Ovary (tissue), 9 donors: ENCODE data around the gene AP2A2. TPM values are rescaled to one million over a fixed set of nuclear protein-coding genes. Genes with fewer than 3 reads are reported as not detected.

Experiments used
- DNase-seq, 5 donors: peaks; one replicate each; pipeline ENCODE4 v3.0.0-alpha.2; 2019 to 2020
- H3K27ac ChIP-seq, 2 donors: fragments of 200-600 bp; one replicate each; pipeline versions ENCODE4 v1.5.1 to v1.8.0; 2019 to 2022
- H3K27me3 ChIP-seq: fragments of 200-600 bp; one replicate; pipeline ENCODE4 v1.8.0; 2022
- H3K36me3 ChIP-seq: fragments of 200-600 bp; sonication (generic); one replicate; pipeline ENCODE4 v1.5.1; 2019
- H3K4me1 ChIP-seq: one replicate; pipeline ENCODE4 v1.8.1; 2013; ENCODE audit warnings: mild to moderate bottlenecking, moderate library complexity; ENCODE audit not compliant: insufficient read depth
- H3K4me3 ChIP-seq: fragments of 200-600 bp; sonication (generic); one replicate; pipeline ENCODE4 v1.5.1; 2017
- H3K9me3 ChIP-seq, 2 donors: fragments of 200-600 bp in 1 of 2; sonication (generic) in 1 of 2; one replicate each; pipeline versions ENCODE4 v1.5.1 to v1.8.1; 2013 to 2019; ENCODE audit warnings: mild to moderate bottlenecking in 1 of 2, moderate library complexity in 1 of 2
- CTCF ChIP-seq, 3 donors: fragments of 450-650 bp in 2 of 3; fragments of 200-600 bp in 1 of 3; IDR thresholded peaks; one replicate each; pipeline versions ENCODE4 v1.5.1 to v1.8.0; 2016 to 2022; ENCODE audit warnings: antibody characterized with exemption in 3 of 3, mild to moderate bottlenecking in 1 of 3
- EP300 ChIP-seq: sonication (generic); formaldehyde crosslinking; IDR thresholded peaks from one replicate; pipeline ENCODE4 v1.6.1; 2017; ENCODE audit warnings: antibody characterized with exemption
- POLR2A ChIP-seq: fragments of 450-650 bp; IDR thresholded peaks from one replicate; pipeline ENCODE4 v1.6.1; 2017; ENCODE audit warnings: antibody characterized with exemption, mild to moderate bottlenecking, moderate library complexity
- WGBS, 3 donors: extraction: QIAGEN DNeasy Blood & Tissue Kit in 1 of 3; methylation state at CpG; one replicate each; pipeline versions ENCODE4 v1.1.5 to v1.1.7; 2013 to 2017; 5-methylcytosine and 5-hydroxymethylcytosine counted together
- intact Hi-C, 4 donors: fragments of 100-400 bp; cut with DNase I; formaldehyde crosslinking; loops; one replicate each; pipeline versions ENCODE4 v1.11.0 to v1.15.1; 2022 to 2023
- polyA plus RNA-seq, 2 donors: library from polyadenylated mRNA; stranded (reverse); fragments of 200-250 nt in 1 of 2; fragments of 350-450 nt in 1 of 2; fragmentation: Illumina TruSeq in 1 of 2; extraction: RNeasy Lipid Tissue Mini Kit (QIAGEN cat#74804) in 1 of 2; gene quantifications; one replicate each; pipeline ENCODE4 v1.2.3, GENCODE V29; 2013 to 2014
- total RNA-seq, 7 donors: library from RNA; depleted of rRNA in 2 of 7; stranded (reverse); fragments of >200 nt in 2 of 7; fragmentation: NEBNext Ultra II Directional in 3 of 7; extraction: Animal tissue kit (Norgen Biotek cat#: 25700) in 3 of 7; gene quantifications; one replicate each; pipeline versions ENCODE4 v1.1.0 to v1.2.4, GENCODE V29; 2016 to 2023
- donor health status: DM: no; HTN: no; CAD: no; lungs with moderate emphysema.
- donor health status: DM: no; HTN: no; CAD: no.
- donor health status: Bipolar disorder and iron deficiency.
- donor health status: DM: yes; HTN: yes; CAD: no.
- donor health status: DM: no; HTN: no; CAD: no.
- donor health status: DM: yes; HTN: yes; CAD: no.

Gene AP2A2
- total and polyA plus RNA-seq, 9 donors, result 27.7 to 151 (median 54.0) TPM

- intact Hi-C loops, result no loop called here
- Histone ChIP-seq H3K36me3 (no peaks in the 10 kb centered on the region), H3K27ac (no peak overlapping the region), H3K27me3 (no peaks in the 10 kb centered on the region), H3K4me3 (no peak overlapping the region), H3K4me1 (no peaks in the 10 kb centered on the region), H3K9me3 (no peaks in the 10 kb centered on the region)
- 78 to 95% (median 86%) methylated on average over 4 to 17 of the region's 17 CpGs for WGBS, 3 donors
- no peak for DNase-seq
- TF ChIP-seq EP300, result no peak
Measured at GRCh38 chr11:1028291-1028540, 102.5 kb downstream of the AP2A2 start.

GRCh38 chr11:1028616-1029015 is 102.9 kb downstream of the AP2A2 start:
- intact Hi-C loops, result no loop called here
- H3K4me1 ChIP-seq, result no peaks in the 10 kb centered on the region
- WGBS, 3 donors, result 70 to 80% (median 73%) methylated on average over 14 of the region's 14 CpGs

GRCh38 chr11:1029051-1029450 is 103.4 kb downstream of the AP2A2 start:
- no peak overlapping the region for H3K27ac ChIP-seq
- WGBS, 3 donors, result 54 to 71% (median 63%) methylated on average over 23 to 25 of the region's 25 CpGs
- no peaks in the 10 kb centered on the region for H3K27me3 ChIP-seq
- TF ChIP-seq POLR2A, result no peak
- no peak for TF ChIP-seq EP300
- no peak for TF ChIP-seq CTCF (IDR thresholded peaks at IDR 0.05)
- H3K36me3 ChIP-seq, result no peaks in the 10 kb centered on the region
- intact Hi-C loops, result no loop called here
- H3K4me1 ChIP-seq, result no peaks in the 10 kb centered on the region
- H3K4me3 ChIP-seq, result no peak overlapping the region
- no peak for DNase-seq
- no peaks in the 10 kb centered on the region for H3K9me3 ChIP-seq

More at GRCh38 chr11:1028616-1029015, 102.9 kb downstream of the AP2A2 start:
- Histone ChIP-seq H3K4me3 (no peak overlapping the region), H3K9me3 (no peaks in the 10 kb centered on the region), H3K27ac (no peak overlapping the region), H3K36me3 (no peaks in the 10 kb centered on the region), H3K27me3 (no peaks in the 10 kb centered on the region)
- no peak for TF ChIP-seq CTCF (IDR thresholded peaks at IDR 0.05)
- no peak for TF ChIP-seq POLR2A
- no peak for TF ChIP-seq EP300
- no peak for DNase-seq

GRCh38 chr11:1029654-1030053 is 104.0 kb downstream of the AP2A2 start:
- intact Hi-C loops, result no loop called here
- whole genome bisulfite sequencing, 3 donors, result 16 to 20% (median 18%) methylated on average over 14 to 16 of the region's 16 CpGs
- Histone ChIP-seq H3K4me3 (no peak overlapping the region), H3K27me3 (no peaks in the 10 kb centered on the region), H3K9me3 (no peaks in the 10 kb centered on the region), H3K36me3 (no peaks in the 10 kb centered on the region), H3K27ac (no peak overlapping the region), H3K4me1 (peaks cover 4% of the 10 kb centered on the region)
- no peak for TF ChIP-seq POLR2A
- no peak for TF ChIP-seq EP300
- TF ChIP-seq CTCF (IDR thresholded peaks at IDR 0.05), result no peak
- no peak for DNase-seq

- Histone ChIP-seq H3K27ac (no peak overlapping the region), H3K36me3 (no peaks in the 10 kb centered on the region), H3K4me1 (peaks cover 4% of the 10 kb centered on the region), H3K4me3 (no peak overlapping the region), H3K27me3 (no peaks in the 10 kb centered on the region), H3K9me3 (no peaks in the 10 kb centered on the region)
- intact Hi-C loops, result no loop called here
- DNase-seq, result no peak
- 58 to 65% (median 62%) methylated on average over 11 to 16 of the region's 16 CpGs for WGBS, 3 donors
- no peak for TF ChIP-seq POLR2A
- TF ChIP-seq EP300, result no peak
- no peak for TF ChIP-seq CTCF (IDR thresholded peaks at IDR 0.05)
Measured at GRCh38 chr11:1030086-1030485, 104.4 kb downstream of the AP2A2 start.
